ENCODE data around the gene PKMYT1.
"Not testable (repeated sequence)": the region's sequence is repeated elsewhere in the genome, so short reads cannot be mapped to it uniquely, and the experiment has no call there.

PKMYT1 gene

DNA sequence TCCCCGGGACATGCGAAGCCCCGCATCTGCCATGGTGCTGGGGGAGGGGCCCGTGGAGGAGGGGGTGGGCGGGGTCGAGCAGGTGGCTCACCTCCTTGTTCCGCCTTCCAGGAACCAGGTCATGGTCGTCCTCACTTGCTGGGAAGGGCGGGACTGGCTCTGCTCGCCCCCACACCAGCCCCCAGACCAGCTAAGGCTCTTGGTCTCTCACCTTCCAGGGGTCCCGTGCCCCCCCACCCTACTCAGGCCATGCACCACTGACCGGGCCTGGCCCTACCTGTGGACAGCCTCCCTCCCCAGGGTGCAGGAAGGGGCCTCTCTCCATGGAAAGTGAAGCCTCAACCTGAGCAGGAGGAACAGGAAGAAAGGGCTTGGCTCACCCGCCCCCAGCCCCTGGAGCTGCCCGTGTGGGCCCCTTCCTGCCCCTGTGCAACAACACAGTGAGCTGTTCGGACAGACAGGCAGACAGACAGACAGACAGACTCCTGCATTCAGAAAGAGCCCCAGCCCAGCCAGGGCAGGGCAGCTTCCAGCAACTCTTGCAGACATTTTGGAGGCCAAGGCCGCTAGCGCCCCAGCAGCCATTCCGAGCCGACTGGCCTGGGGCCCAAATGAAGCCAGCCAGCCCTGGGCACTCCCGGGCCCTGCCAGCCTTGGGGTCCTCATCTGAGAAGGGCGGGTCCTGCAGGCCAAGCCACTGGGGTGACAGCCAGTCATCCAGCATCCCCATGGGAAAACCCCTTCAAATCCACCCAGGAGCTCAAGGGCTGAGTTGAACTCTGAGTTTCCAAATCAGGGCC is 24.3 kb downstream of the PKMYT1 start:
- DNase-seq = no peak

- no peak for DNase-seq
These were observed 24.8 kb downstream of the PKMYT1 start for GRCh38 chr16:2955438-2955778.

DNA sequence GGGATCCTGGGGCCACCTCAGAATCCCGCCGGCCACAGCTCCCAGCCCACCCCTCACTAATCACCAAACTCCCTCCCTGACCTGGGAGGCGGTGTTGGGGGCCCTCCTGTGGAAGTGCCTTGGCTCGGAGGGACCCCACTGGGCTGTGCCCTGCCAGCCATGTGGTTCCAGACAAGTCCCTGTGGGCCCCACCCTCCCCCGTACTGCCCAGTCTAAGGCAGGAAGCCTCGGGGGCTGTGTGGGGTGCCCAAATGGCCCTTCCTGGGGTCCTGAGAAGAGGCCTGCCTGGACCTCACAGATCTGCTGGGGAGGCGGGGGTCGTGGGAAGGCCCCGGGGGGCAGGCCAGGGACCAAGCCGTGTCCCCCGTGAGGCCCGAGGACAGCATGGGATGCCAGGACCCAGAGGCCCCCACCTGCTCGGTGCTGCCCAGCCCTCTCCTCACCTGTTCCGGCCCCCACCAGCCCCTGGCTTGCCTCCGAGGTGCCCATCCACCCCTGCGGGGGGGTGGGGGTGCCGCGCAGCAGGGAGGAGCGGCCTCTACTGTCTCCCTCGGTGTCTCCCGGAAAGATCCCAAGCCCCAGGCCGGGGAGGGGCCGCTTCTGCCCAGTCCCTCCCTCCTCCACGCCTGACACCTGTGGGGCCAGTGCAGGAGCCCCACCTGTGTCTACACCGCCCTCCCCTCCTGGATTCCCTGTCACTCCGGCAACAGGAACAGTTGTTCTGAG is 25.4 kb downstream of the PKMYT1 start:
- no peak for DNase-seq

- no peak for DNase-seq
These were observed 26.3 kb downstream of the PKMYT1 start for GRCh38 chr16:2953706-2954627.

DNA sequence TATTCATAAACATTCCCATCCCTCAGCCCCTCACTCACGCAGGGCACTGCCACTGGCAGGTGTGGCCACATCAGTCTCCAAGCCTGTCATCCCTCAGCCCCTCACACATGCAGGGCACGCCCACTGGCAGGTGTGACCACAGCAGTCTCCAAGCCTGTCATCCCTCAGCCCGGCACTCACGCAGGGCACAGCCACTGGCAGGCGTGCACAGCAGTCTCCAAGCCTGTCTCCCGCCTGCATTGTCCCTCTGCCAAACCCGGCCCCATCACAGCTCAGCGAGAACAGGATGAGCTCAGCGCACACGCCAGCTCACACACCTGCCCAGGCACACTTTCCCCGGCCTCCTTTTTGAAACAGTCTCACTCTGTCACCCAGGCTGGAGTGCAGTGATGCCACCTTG is 27.6 kb downstream of the PKMYT1 start:
- DNase-seq = peak; percentile 71

GRCh38 chr16:2950773-2951172 is 29.5 kb downstream of the PKMYT1 start:
- no peak for DNase-seq

GRCh38 chr16:2950353-2950724 is 29.9 kb downstream of the PKMYT1 start:
- no peak for DNase-seq

GRCh38 chr16:2949705-2950352 is 30.4 kb downstream of the PKMYT1 start:
- no peak for DNase-seq

GRCh38 chr16:2948807-2949704 is 31.2 kb downstream of the PKMYT1 start:
- no peak for DNase-seq

- DNase-seq = no peak
These were observed 33.6 kb downstream of the PKMYT1 start for GRCh38 chr16:2946649-2947048.

DNA sequence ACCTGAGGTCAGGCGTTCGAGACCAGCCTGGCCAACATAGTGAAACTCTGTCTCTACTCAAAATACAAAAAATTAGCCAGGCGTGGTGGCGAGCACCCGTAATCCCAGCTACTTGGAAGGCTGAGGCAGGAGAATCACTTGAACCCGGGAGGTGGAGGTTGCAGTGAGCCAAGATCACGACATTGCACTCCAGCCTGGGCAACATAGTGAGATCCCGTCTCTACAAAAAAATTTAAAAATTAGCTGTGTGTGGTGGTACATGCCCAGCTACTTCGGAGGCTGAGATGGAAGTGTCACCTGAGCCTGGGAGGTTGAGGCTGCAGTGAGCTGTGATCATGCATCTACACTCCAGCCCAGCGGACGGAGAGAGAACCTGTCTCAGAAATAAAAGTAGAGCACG is 36.5 kb downstream of the PKMYT1 start:
- not testable (repeated sequence) for DNase-seq

DNA sequence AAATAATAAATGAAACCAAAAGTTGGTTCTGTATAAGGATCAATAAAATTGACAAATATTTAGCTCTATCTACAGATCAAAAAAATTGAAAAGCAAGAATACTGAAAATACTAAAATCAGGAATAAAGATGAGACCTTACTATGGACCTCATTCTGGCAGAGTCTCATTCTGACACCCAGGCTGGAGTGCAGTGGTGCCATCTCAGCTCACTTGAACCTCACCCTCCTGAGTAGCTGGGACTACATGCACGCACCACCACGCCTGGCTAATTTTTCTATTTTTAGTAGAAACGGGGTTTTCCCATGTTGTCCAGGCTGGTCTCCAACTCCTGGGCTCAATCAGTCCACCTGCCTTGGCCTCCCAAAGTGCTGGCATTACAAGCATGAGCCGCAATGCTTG is 38.2 kb downstream of the PKMYT1 start:
- DNase-seq = no peak

DNA sequence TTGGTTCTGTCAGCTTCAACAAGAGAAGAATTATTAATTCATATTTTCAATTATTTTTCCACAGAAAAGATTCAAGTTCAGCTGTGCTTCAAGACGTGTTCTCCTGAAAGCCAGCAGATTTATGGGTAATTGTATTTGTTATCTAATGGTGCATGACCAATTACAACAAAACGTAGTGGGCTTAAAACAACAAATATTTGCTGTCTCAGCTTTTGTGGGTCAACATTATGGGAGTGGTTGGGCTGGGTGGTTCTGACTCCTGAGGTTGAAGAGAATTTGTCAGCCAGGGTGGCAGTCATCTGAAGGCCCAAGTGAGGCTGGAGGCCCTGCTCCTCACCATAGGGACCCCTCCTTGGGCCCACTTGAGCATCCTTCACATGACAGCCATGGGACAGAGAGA is 40.3 kb downstream of the PKMYT1 start:
- DNase-seq = no peak

DNA sequence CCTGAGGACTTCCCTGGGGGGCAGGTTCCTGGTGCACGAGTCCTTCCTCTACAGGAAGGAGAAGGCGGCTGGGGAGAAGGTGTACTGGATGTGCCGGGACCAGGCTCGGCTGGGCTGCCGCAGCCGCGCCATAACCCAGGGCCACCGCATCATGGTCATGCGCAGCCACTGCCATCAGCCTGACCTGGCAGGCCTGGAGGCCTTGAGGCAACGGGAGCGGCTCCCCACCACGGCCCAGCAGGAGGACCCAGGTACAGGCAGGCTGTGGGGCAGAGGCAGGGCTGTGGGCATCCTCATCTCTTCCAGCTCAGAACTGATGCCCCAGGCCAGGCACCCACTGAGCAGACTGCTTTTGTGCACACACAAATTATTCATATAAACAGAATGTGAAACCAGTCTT is 42.0 kb downstream of the PKMYT1 start:
- DNase-seq = no peak

DNA sequence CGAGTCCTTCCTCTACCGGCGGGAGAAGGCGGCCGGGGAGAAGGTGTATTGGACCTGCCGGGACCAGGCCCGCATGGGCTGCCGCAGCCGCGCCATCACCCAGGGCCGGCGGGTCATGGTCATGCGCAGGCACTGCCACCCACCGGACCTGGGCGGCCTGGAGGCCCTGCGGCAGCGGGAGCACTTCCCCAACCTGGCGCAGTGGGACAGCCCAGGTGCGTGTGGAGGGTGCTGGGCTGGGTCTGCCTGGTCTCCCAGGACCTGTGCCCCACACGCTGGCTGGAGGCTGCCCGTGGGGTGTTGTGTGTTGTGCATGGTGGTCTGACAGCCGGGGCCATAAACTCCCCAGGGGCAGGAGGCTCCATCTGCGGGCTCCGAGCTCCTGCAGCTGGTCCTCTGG is 43.1 kb downstream of the PKMYT1 start:
- DNase-seq = no peak

GRCh38 chr16:2936436-2937011 is 43.7 kb downstream of the PKMYT1 start:
- no peak for DNase-seq

GRCh38 chr16:2934450-2934849 is 45.8 kb downstream of the PKMYT1 start:
- DNase-seq = no peak

- no peak for DNase-seq
These were observed 46.5 kb downstream of the PKMYT1 start for GRCh38 chr16:2933701-2934100.

DNA sequence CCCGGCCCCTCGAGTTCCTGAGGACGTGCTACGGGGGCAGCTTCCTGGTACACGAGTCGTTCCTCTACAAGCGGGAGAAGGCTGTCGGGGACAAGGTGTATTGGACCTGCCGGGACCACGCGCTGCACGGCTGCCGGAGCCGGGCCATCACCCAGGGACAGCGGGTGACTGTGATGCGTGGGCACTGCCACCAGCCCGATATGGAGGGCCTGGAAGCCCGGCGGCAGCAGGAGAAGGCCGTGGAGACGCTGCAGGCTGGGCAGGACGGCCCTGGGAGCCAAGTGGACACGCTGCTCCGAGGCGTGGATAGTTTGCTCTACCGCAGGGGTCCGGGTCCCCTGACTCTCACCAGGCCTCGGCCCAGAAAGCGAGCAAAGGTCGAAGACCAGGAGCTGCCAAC is 47.1 kb downstream of the PKMYT1 start:
- DNase-seq = no peak

DNA sequence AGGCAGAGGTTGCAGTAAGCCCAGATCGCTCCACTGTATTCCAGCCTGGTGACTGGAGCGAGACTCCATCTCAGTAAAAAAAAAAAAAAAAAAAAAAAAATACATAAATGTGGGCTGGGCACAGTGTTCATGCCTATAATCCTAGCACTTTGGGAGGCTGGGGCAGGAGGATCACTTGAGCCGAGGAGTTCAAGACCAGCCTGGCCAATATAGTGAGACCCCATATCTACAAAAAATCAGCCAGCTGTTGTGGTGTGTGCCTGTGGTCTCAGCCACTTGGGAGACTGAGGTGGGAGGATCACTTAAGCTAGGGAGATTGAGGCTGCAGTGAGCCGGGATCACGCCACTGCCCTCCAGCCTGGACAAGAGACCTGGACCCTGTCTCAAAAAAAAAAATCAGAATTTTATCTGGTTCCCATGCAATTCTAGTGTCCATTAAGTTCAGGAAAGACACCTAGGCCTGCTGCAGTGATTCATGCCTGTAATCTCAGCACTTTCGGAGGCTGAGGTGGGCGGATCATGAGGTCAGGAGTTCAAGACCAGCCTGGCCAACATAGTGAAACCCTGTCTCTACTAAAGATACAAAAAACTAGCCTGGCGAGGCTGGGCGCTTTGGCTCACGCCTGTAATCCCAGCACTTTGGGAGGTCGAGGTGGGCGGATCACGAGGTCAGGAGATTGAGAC is 48.9 kb downstream of the PKMYT1 start:
- DNase-seq = not testable (repeated sequence)

DNA sequence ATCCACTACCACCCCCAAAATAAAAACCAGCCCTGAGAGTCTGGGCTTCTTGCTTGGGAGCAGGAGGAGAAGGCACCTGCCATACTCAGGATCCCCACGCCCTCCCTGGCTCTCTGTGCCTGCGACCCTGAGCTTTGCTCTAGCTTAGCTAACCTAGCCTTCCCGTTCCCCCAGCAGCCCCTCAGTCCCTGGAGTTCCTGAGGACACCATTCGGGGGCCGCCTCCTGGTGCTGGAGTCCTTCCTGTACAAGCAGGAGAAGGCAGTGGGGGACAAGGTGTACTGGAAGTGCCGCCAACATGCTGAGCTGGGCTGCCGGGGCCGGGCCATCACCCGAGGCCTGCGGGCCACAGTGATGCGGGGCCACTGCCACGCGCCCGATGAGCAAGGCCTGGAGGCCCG is 50.0 kb downstream of the PKMYT1 start:
- DNase-seq = no peak

Data from NCI-H2107 (cell line).